Superior temporal gyrus (tissue), 1 donor: Measurements from ENCODE around the gene TUBB4A.
"Not testable (repeated sequence)": the region's sequence is repeated elsewhere in the genome, so short reads cannot be mapped to it uniquely, and the experiment has no call there.

ENCODE experiments used
- DNase-seq: peaks from one replicate; pipeline ENCODE4 v3.0.0-alpha.2; 2016; ENCODE audit errors: extremely low spot score

The TUBB4A gene

GRCh38 chr19:6524311-6524710 is 22.2 kb upstream of the TUBB4A start:
- no peak for DNase-seq

DNA sequence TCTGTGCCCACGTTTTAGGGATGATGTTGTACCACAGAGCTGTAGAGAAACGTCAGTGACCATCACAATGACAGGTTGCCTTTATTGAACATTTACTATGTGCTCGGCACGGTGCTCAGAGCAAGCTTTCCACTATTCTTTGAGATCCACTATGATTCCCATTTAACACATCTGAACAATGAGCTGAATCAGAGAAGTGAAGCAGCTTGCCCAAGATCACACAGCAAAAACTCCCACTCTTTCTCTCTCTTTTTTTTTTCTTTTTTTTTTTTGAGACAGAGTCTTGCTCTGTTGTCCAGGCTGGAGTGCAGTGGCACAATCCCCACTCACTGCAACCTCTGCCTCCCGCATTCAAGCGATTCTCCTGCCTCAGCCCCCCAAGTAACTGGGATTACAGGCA is 20.6 kb upstream of the TUBB4A start:
- no peak for DNase-seq

- no peak for DNase-seq
Observed at GRCh38 chr19:6521718-6522646, 19.9 kb upstream of the TUBB4A start.

DNA sequence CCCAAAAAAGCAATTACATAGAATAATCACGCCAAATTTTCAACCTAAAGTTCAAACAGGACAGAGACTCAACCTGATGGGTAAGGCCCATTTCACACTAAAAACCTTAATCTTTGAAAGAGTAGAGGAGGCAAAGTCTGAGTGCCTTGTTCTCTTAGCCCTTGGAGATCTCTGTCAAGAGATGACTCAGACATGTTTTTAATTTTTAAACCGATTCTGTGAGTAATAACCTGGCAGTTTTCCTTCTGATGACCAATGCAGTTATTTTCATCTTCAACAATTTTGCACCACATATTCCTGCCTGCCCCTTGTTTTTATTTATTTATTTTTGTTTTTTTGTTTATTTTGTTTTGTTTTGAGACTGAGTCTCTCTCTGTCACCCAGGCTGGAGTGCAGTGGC is 17.2 kb upstream of the TUBB4A start:
- no peak for DNase-seq

GRCh38 chr19:6518145-6518911 is 16.2 kb upstream of the TUBB4A start:
- no peak for DNase-seq

DNA sequence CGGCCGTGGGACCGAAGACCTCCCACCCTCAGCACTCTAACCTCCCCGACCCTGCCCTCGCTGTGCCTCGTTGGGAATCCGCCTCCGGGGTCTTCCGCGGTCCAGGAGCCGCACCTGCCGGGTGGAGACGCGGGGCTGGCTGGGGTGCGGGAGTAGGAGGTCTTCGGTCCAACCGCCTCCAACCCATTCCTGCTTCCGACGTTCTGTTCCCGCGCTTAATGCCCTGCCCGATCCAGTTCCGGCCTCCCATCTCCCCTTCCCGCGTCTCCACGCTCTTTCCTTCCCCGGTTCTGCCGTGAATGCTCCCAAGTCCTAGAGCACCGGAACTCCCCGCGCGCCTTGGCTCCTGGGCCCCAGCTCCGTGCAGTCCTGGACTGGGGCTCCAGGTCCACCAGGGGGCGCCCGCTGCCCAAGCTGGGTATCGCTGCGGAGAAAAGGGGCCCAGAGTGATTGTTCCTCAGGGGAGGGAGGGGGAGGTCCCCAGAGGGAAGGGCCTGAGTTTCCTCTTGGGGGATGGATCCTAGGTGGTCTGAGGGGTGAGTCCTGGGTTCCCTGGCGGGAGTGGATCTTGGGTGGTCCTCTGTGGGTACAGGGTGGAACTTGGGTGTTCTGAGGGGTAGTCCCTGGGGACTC is 14.7 kb upstream of the TUBB4A start:
- DNase-seq: peak; percentile 94

DNA sequence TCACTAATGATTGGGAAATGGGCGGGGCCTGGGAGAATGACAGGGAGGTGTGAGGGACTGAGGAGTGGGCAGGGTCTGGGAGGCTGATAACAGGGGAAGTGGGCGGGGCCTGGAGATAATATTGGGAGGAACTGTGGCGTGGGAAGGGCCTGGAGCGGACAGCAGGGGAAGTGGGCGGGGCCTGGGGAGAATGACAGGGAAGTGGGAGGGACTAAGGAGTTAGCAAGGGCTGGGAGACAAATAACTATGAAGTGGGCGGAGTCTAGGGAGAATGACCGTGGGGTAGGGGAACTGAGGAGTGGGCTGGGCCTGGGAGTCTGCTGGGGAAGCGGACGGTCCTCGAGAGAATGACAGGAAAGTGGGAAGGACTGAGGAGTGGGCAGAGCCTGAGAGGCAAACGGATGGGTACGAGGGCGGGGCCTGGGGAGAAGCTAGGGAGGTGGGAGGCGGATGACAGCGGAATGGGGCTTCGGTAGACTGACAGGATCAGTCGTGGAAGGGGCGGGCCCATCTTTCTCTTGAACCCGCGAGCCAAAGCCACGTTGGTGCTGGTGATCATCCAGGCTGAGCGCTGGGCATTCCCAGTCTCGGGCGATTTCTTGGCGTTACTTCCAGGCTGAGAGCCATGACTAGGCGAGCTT is 14.0 kb upstream of the TUBB4A start:
- peak; percentile 97 for DNase-seq

DNA sequence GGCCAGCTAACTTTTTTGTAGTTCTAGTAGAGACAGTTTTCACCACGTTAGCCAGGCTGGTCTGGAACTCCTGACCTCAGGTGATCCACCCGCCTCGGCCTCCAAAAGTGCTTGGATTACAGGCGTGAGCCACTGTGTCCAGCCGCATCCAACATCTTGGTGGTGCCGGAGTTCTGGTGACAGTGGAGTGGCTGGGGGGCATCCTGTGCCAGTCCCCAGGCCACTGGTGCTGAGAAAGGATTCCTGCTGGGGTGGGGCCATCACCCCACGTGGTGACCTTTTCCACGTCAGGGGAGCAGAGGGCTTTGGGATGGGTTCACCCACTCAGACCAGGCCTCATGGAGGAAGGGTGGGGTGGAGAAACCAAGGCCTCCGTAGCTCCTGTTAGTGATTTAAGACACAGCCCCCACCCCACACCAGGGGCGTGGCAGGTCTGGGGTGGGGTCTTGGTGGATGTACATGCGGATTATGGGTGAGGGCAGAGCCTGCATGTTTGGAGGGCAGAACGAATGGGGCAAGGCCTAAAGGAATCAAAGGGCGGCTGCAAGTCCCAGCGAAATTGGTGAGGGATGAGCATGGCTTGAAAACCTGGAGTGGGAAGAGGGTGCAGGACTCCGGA is 12.9 kb upstream of the TUBB4A start:
- no peak for DNase-seq

DNA sequence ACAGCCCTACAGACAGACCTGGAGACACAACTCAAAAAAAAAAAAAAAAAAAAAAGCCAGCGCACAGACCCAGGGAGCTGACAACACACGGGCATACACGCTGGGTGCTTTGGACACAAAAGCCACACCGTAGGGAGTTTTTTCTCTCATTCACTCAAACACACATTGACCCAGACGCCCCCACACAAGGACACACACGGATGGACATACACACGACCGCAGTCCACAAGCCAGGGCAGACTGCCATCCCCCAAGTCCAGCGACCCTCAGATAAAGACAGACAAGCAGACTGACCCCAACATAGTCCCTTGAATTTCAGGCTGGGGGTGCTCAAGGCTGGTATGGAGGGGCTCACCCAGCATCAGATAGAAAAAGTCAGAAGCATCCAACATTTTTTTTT is 12.0 kb upstream of the TUBB4A start:
- no peak for DNase-seq

DNA sequence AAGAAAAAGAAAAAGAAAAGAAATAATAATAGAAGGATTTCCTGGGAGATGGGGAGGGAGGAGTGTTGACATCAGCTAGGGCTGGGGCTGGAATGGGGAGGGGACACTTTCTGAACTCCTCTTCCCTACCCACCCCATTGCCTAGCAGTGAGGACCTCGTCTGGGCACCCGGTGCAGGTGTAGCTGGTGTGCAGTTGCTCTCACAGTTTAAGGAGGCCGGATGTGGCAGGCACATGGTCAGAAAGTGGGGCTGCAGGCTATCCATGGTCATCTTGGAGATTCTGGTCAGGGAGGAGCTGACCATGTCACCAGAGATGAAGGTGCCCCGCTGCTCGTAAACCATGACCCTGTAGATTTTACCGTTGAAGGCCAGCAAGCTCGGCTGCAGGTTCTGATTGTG is 8.5 kb upstream of the TUBB4A start:
- DNase-seq: peak; percentile 5

DNA sequence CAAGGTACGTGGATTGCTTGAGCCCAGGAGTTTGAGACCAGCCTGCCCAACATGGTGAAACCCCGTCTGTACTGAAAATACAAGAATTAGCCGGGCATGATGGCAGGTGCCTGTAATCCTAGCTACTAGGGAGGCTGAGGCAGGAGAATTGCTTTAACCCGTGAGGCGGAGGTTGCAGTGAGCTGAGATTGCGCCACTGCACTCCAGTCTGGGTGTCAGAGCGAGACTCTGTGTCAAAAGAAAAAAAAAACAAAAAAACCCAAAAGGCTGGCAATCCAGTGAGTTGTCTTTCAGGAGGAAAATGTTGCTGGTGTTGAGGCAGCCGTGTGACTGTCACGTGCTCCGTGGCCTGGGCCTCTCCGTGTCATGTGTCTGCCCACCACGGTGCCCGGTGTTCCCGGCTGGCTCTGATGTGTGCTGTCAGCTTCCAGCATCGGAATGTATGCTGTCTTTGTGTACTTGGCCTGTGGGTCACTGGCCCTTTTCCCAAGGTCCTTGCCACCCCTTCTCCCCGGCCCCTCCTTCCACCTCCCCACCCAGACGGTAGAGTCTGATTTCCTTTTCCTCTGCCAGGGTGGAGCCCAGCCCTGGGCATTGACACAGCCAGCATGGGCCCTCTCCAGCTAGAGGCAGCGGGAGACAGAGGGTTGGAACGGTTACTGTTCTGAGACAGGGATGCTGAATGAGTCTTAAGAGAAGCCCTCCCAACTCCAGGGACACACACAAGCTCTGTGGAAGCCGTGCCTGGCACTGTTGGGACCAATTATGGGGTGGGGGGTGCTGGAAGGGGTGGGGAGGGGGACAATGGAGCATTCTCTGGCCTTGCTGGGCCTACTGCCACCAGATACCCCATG is 7.2 kb upstream of the TUBB4A start:
- peak; percentile 96 for DNase-seq

GRCh38 chr19:6508028-6508771 is 6.1 kb upstream of the TUBB4A start:
- not testable (repeated sequence) for DNase-seq

DNA sequence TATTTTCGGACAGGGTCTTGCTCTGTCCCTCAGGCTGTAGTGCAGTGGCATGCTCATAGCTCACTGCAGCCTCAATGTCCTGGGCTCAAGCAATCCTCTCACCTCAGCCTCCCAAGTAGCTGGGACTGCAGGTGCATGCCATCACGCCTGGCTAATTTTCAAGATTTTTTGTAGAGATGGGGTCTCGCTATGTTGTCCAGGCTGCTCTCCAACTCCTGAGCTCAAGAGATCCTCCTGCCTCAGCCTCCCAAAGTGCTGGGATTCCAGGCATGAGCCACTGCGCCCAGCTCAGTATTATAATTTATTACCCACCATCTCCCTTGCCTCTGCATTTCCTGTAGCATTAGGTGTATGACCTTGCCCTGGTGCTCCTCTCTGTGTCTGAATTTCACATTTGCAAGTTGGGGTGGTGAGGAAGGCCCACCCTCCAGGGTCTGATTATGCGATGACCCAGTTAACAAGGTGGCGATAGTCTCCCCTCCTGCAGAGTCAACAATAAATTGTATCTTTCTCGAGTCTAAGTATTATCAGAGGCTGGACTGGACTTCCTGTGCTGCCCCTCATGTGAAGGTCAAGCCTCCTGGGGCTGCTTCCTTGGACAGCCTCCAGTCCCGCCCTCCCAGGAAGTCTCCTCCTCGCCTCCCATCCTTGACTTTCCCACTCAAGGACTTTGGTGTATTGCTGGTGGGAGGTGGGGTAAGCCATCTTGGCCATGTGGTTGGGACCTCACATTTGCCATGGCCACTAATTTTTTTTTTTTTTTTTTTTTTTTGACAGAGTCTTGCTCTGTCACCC is 1.5 kb upstream of the TUBB4A start:
- no peak for DNase-seq

GRCh38 chr19:6500837-6501739 is 1.0 kb downstream of the TUBB4A start:
- DNase-seq: no peak

DNA sequence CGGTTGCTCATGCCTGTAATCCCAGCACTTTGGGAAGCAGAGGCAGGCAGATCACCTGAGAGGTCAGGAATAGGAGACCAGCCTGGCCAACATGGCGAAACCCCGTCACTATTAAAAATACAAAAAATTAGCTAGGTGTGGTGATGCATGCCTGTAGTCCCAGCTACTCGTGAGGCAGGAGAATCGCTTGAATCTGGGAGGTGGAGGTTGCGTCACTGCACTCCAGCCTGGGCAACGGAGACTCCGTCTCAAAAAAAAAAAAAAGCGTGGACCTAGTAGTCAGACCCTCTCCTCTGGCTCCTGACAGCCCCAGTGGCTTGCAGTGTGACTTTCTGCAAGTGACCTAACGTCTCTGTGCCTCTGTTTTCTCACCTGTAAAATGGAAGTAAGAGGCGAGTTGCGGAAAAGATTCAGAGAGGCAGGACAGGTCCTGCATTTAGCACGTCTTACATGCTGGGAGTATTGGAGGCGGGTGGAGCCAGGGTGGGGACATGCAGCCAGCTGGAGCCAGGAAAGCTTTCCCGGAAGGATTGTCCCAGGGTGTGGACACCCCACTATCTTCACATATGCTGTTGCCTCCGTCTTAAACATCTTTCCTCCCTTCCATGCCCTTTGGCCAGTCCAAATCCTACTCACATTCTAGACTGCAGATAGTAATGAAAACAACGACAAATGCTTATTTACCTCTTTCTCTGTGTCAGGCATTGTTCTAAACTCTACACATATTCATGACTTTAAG is 2.9 kb downstream of the TUBB4A start:
- DNase-seq: peak; percentile 23

DNA sequence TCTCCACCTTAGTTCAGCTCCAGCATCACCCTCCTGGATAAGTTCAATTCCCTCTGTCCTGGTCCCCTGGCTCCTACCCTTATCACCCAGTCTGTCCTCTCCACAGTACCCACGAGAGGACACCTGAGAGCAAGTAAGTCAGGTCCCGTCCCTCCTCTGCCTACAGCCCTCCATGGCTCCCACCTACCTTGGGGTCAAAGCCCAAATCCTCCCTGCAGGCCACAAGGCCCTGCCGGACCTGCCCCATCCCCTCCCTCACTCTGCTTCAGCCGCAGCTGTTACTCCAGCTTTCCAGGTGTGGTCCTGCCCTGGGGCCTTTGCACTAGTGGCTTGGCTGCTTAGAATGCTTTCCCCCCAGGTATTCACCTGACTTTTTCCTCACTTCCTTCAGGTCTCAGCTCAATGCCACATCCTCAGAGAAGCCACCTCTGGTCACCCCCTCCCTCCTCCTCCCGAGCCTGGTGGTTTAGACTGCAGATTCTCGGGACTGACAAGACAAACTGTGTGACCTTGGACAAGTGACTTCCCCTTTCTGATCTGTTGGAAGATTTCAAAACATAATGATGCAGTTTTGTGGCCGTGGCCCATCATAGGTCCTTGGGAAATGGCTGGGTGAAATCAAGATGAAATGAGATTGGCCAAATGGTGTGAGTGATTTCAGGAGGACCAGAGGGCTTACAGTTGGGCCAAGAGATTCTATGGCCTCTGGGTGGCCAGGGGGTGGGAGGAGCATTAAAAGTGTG is 3.6 kb downstream of the TUBB4A start:
- DNase-seq: no peak

- no peak for DNase-seq
Observed at GRCh38 chr19:6495947-6496346, 6.2 kb downstream of the TUBB4A start.
